ENCODE data around the gene KNSTRN. TPM values are rescaled to one million over a fixed set of nuclear protein-coding genes. Genes with fewer than 3 reads are reported as not detected.
A peak's percentile ranks its signal among the peaks of the same experiment; 100 is the strongest.

The KNSTRN gene
- total RNA-seq, 6 experiments from 2014 or later, result 5.4 to 17.2 (median 11.2) TPM

GRCh38 chr15:40353697-40354096 is 28.8 kb upstream of the KNSTRN start:
- TF ChIP-seq POLR2A (IDR thresholded peaks at IDR 0.05) (no peak), CTCF (IDR thresholded peaks at IDR 0.05) (no peak)
- no peak overlapping the region for H3K4me3 ChIP-seq
- 38% methylated on average over 5 of the region's 5 CpGs for whole genome bisulfite sequencing (ENCODE audit: insufficient coverage, low coverage, low lambda C conversion rate, missing lambda C conversion rate)
- no peaks in the 10 kb centered on the region for H3K9me3 ChIP-seq
- intact Hi-C loops (cut with DNase I), result no loop called here
- peak overlapping the region in 1 of 3 donors; percentile 60 for H3K27ac ChIP-seq
- H3K4me1 ChIP-seq, result peaks cover 0 to 18% (median 2%) of the 10 kb centered on the region in 4 donors
- peak; percentile 72 to 94 (median 93) for DNase-seq
- H3K36me3 ChIP-seq, result no peaks in the 10 kb centered on the region
- peak; percentile 82 to 88 (median 86) for ATAC-seq
- H3K27me3 ChIP-seq, result no peaks in the 10 kb centered on the region

GRCh38 chr15:40354408-40355171 is 27.9 kb upstream of the KNSTRN start:
- 44% methylated on average over 6 of the region's 9 CpGs for WGBS (ENCODE audit: insufficient coverage, low coverage, low lambda C conversion rate, missing lambda C conversion rate)
- no peak for TF ChIP-seq POLR2A (IDR thresholded peaks at IDR 0.05)
- peak in 2 of 4 donors; percentile 10 for TF ChIP-seq CTCF (IDR thresholded peaks at IDR 0.05)
- Histone ChIP-seq H3K9me3 (no peaks in the 10 kb centered on the region), H3K27ac (peak overlapping the region in 1 of 3 donors; percentile 60), H3K4me1 (peaks cover 0 to 18% (median 2%) of the 10 kb centered on the region in 4 donors), H3K36me3 (no peaks in the 10 kb centered on the region), H3K4me3 (no peak overlapping the region), H3K27me3 (no peaks in the 10 kb centered on the region)
- ATAC-seq (no peak), DNase-seq (no peak)
- intact Hi-C loops (cut with DNase I), result no loop called here

GRCh38 chr15:40355976-40356585 is 26.4 kb upstream of the KNSTRN start:
- no peak for ATAC-seq
- Histone ChIP-seq H3K36me3 (no peaks in the 10 kb centered on the region), H3K27ac (no peak overlapping the region), H3K27me3 (no peaks in the 10 kb centered on the region), H3K4me1 (peaks cover 0 to 18% (median 2%) of the 10 kb centered on the region in 4 donors), H3K9me3 (no peaks in the 10 kb centered on the region), H3K4me3 (no peak overlapping the region)
- intact Hi-C loops (cut with DNase I), result no loop called here
- TF ChIP-seq CTCF (IDR thresholded peaks at IDR 0.05) (no peak), POLR2A (IDR thresholded peaks at IDR 0.05) (no peak)
- no CpG with 5 or more reads among the region's 5 CpGs for WGBS (ENCODE audit: insufficient coverage, low coverage, low lambda C conversion rate, missing lambda C conversion rate)
- no peak for DNase-seq

- no peak overlapping the region for H3K4me3 ChIP-seq
- H3K4me1 ChIP-seq, result peaks cover 0 to 18% (median 2%) of the 10 kb centered on the region in 4 donors
- ATAC-seq (no peak), DNase-seq (no peak)
- WGBS (ENCODE audit: insufficient coverage, low coverage, low lambda C conversion rate, missing lambda C conversion rate), result 44% methylated on average over 1 of the region's 1 CpG
- intact Hi-C loops (cut with DNase I), result no loop called here
- TF ChIP-seq CTCF (IDR thresholded peaks at IDR 0.05) (no peak), POLR2A (IDR thresholded peaks at IDR 0.05) (no peak)
- no peaks in the 10 kb centered on the region for H3K36me3 ChIP-seq
- H3K27me3 ChIP-seq, result no peaks in the 10 kb centered on the region
- H3K9me3 ChIP-seq, result no peaks in the 10 kb centered on the region
- H3K27ac ChIP-seq, result no peak overlapping the region
Measured at GRCh38 chr15:40357246-40357645, 25.3 kb upstream of the KNSTRN start.
